ENCODE data around the gene RACK1.

RACK1 gene

GRCh38 chr5:181255836-181256578 is 12.3 kb upstream of the RACK1 start:
- no peak overlapping the region for H3K27ac ChIP-seq (ENCODE audit: low read depth, low read length)
- no peaks in the 10 kb centered on the region for H3K27me3 ChIP-seq (ENCODE audit: control insufficient read depth in 1 of 2, insufficient read depth in 2 of 2, low read length in 2 of 2)
- H3K9ac ChIP-seq (ENCODE audit: low read length): no peak overlapping the region
- no peaks in the 10 kb centered on the region for H3K9me3 ChIP-seq (ENCODE audit: low read length)
- no peak overlapping the region for H3K4me3 ChIP-seq (ENCODE audit: low read depth in 1 of 2, low read length in 2 of 2)
- H3K4me1 ChIP-seq (ENCODE audit: insufficient read depth, low read length): peaks cover 28% of the 10 kb centered on the region
- H3K36me3 ChIP-seq (ENCODE audit: insufficient read depth, low read length): peaks cover 13% of the 10 kb centered on the region

- peaks cover 30% of the 10 kb centered on the region for H3K4me1 ChIP-seq (ENCODE audit: insufficient read depth, low read length)
- H3K9ac ChIP-seq (ENCODE audit: low read length): no peak overlapping the region
Observed at GRCh38 chr5:181255276-181255675, 11.6 kb upstream of the RACK1 start.

GRCh38 chr5:181248277-181248676 is 4.6 kb upstream of the RACK1 start:
- no peaks in the 10 kb centered on the region for H3K9me3 ChIP-seq (ENCODE audit: low read length)
- peak overlapping the region; percentile 25 to 92 for H3K4me3 ChIP-seq (ENCODE audit: low read depth in 1 of 2, low read length in 2 of 2)
- H3K36me3 ChIP-seq (ENCODE audit: insufficient read depth, low read length): no peaks in the 10 kb centered on the region
- H3K9ac ChIP-seq (ENCODE audit: low read length): peak overlapping the region; percentile 39
- H3K27me3 ChIP-seq (ENCODE audit: control insufficient read depth in 1 of 2, insufficient read depth in 2 of 2, low read length in 2 of 2): no peaks in the 10 kb centered on the region
- peak overlapping the region; percentile 94 for H3K27ac ChIP-seq (ENCODE audit: low read depth, low read length)
- peaks cover 42% of the 10 kb centered on the region for H3K4me1 ChIP-seq (ENCODE audit: insufficient read depth, low read length)

More at GRCh38 chr5:181255276-181255675, 11.6 kb upstream of the RACK1 start:
- no peak overlapping the region for H3K27ac ChIP-seq (ENCODE audit: low read depth, low read length)
- no peaks in the 10 kb centered on the region for H3K9me3 ChIP-seq (ENCODE audit: low read length)
- no peaks in the 10 kb centered on the region for H3K27me3 ChIP-seq (ENCODE audit: control insufficient read depth in 1 of 2, insufficient read depth in 2 of 2, low read length in 2 of 2)
- H3K36me3 ChIP-seq (ENCODE audit: insufficient read depth, low read length): peaks cover 13% of the 10 kb centered on the region
- no peak overlapping the region for H3K4me3 ChIP-seq (ENCODE audit: low read depth in 1 of 2, low read length in 2 of 2)

GRCh38 chr5:181246276-181247049 is 2.8 kb upstream of the RACK1 start:
- H3K36me3 ChIP-seq (ENCODE audit: insufficient read depth, low read length): peaks cover 10% of the 10 kb centered on the region
- no peaks in the 10 kb centered on the region for H3K9me3 ChIP-seq (ENCODE audit: low read length)
- peak overlapping the region; percentile 94 for H3K27ac ChIP-seq (ENCODE audit: low read depth, low read length)
- no peaks in the 10 kb centered on the region for H3K27me3 ChIP-seq (ENCODE audit: control insufficient read depth in 1 of 2, insufficient read depth in 2 of 2, low read length in 2 of 2)
- H3K9ac ChIP-seq (ENCODE audit: low read length): peak overlapping the region; percentile 88
- peaks cover 59% of the 10 kb centered on the region for H3K4me1 ChIP-seq (ENCODE audit: insufficient read depth, low read length)
- peak overlapping the region; percentile 55 to 92 for H3K4me3 ChIP-seq (ENCODE audit: low read depth in 1 of 2, low read length in 2 of 2)

GRCh38 chr5:181245427-181246275 is 1.9 kb upstream of the RACK1 start:
- Histone ChIP-seq H3K9ac (ENCODE audit: low read length) (peak overlapping the region; percentile 81), H3K9me3 (ENCODE audit: low read length) (no peaks in the 10 kb centered on the region), H3K4me3 (ENCODE audit: low read depth in 1 of 2, low read length in 2 of 2) (peak overlapping the region; percentile 55 to 92), H3K36me3 (ENCODE audit: insufficient read depth, low read length) (peaks cover 18% of the 10 kb centered on the region), H3K27ac (ENCODE audit: low read depth, low read length) (peak overlapping the region; percentile 89), H3K4me1 (ENCODE audit: insufficient read depth, low read length) (peaks cover 62% of the 10 kb centered on the region), H3K27me3 (ENCODE audit: control insufficient read depth in 1 of 2, insufficient read depth in 2 of 2, low read length in 2 of 2) (no peaks in the 10 kb centered on the region)

GRCh38 chr5:181243018-181243563 is 615 bp downstream of the RACK1 start:
- H3K9ac ChIP-seq (ENCODE audit: low read length): peak overlapping the region; percentile 92
- H3K27ac ChIP-seq (ENCODE audit: low read depth, low read length): peak overlapping the region; percentile 75
- H3K4me3 ChIP-seq (ENCODE audit: low read depth in 1 of 2, low read length in 2 of 2): peak overlapping the region; percentile 91 to 92
- no peaks in the 10 kb centered on the region for H3K27me3 ChIP-seq (ENCODE audit: control insufficient read depth in 1 of 2, insufficient read depth in 2 of 2, low read length in 2 of 2)
- H3K36me3 ChIP-seq (ENCODE audit: insufficient read depth, low read length): peaks cover 38% of the 10 kb centered on the region
- peaks cover 38% of the 10 kb centered on the region for H3K4me1 ChIP-seq (ENCODE audit: insufficient read depth, low read length)
- no peaks in the 10 kb centered on the region for H3K9me3 ChIP-seq (ENCODE audit: low read length)

GRCh38 chr5:181242031-181242451 is 1.7 kb downstream of the RACK1 start:
- Histone ChIP-seq H3K27me3 (ENCODE audit: control insufficient read depth in 1 of 2, insufficient read depth in 2 of 2, low read length in 2 of 2) (no peaks in the 10 kb centered on the region), H3K4me3 (ENCODE audit: low read depth in 1 of 2, low read length in 2 of 2) (peak overlapping the region in 1 of 2 donors; percentile 91), H3K4me1 (ENCODE audit: insufficient read depth, low read length) (peaks cover 32% of the 10 kb centered on the region), H3K9me3 (ENCODE audit: low read length) (no peaks in the 10 kb centered on the region), H3K27ac (ENCODE audit: low read depth, low read length) (peak overlapping the region; percentile 75), H3K9ac (ENCODE audit: low read length) (peak overlapping the region; percentile 92), H3K36me3 (ENCODE audit: insufficient read depth, low read length) (peaks cover 48% of the 10 kb centered on the region)

GRCh38 chr5:181241393-181241975 is 2.2 kb downstream of the RACK1 start:
- Histone ChIP-seq H3K4me3 (ENCODE audit: low read depth in 1 of 2, low read length in 2 of 2) (peak overlapping the region in 1 of 2 donors; percentile 91), H3K36me3 (ENCODE audit: insufficient read depth, low read length) (peaks cover 54% of the 10 kb centered on the region), H3K27ac (ENCODE audit: low read depth, low read length) (peak overlapping the region; percentile 75), H3K4me1 (ENCODE audit: insufficient read depth, low read length) (peaks cover 32% of the 10 kb centered on the region), H3K9ac (ENCODE audit: low read length) (peak overlapping the region; percentile 92), H3K27me3 (ENCODE audit: control insufficient read depth in 1 of 2, insufficient read depth in 2 of 2, low read length in 2 of 2) (no peaks in the 10 kb centered on the region), H3K9me3 (ENCODE audit: low read length) (no peaks in the 10 kb centered on the region)

- Histone ChIP-seq H3K27ac (ENCODE audit: low read depth, low read length) (no peak overlapping the region), H3K4me3 (ENCODE audit: low read depth in 1 of 2, low read length in 2 of 2) (no peak overlapping the region), H3K27me3 (ENCODE audit: control insufficient read depth in 1 of 2, insufficient read depth in 2 of 2, low read length in 2 of 2) (no peaks in the 10 kb centered on the region), H3K36me3 (ENCODE audit: insufficient read depth, low read length) (peaks cover 72% of the 10 kb centered on the region), H3K4me1 (ENCODE audit: insufficient read depth, low read length) (peaks cover 20% of the 10 kb centered on the region), H3K9me3 (ENCODE audit: low read length) (no peaks in the 10 kb centered on the region), H3K9ac (ENCODE audit: low read length) (no peak overlapping the region)
Observed at GRCh38 chr5:181239062-181239663, 4.5 kb downstream of the RACK1 start.

GRCh38 chr5:181237729-181238385 is 5.8 kb downstream of the RACK1 start:
- H3K27ac ChIP-seq (ENCODE audit: low read depth, low read length): no peak overlapping the region
- H3K36me3 ChIP-seq (ENCODE audit: insufficient read depth, low read length): peaks cover 82% of the 10 kb centered on the region
- no peaks in the 10 kb centered on the region for H3K27me3 ChIP-seq (ENCODE audit: control insufficient read depth in 1 of 2, insufficient read depth in 2 of 2, low read length in 2 of 2)
- no peak overlapping the region for H3K9ac ChIP-seq (ENCODE audit: low read length)
- H3K4me1 ChIP-seq (ENCODE audit: insufficient read depth, low read length): peaks cover 17% of the 10 kb centered on the region
- H3K9me3 ChIP-seq (ENCODE audit: low read length): no peaks in the 10 kb centered on the region
- H3K4me3 ChIP-seq (ENCODE audit: low read depth in 1 of 2, low read length in 2 of 2): no peak overlapping the region
